Measurements from ENCODE around the gene TMEM132D. TPM values are rescaled to one million over a fixed set of nuclear protein-coding genes. Genes with fewer than 3 reads are reported as not detected.

The TMEM132D gene
- polyA plus RNA-seq, 1 donor from 2014 or later, result 1.3 TPM

DNA sequence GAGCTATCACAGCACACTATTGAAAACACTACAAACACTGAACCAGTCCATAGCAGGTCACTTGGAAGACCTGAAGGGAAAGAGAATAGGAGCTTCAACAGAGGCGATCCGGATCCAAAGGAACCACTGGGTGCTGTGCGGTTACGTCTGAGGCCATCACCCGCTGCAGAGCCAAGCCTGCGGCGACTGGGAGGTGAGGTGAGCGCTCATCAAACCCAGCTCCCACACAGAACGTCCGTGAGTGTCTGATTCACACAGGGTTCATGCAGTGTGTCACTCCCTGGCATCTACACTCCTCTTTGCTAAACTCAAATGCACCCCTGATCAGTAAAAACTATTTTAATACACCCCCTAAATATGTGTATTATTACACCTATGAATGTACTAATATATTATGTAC lies 64.1 kb downstream of the TMEM132D start:
- no peak overlapping the region for H3K4me2 ChIP-seq (ENCODE audit: low read length)
- TF ChIP-seq MXI1 (conservative IDR thresholded peaks at IDR 0.05; ENCODE audit: poor library complexity, severe bottlenecking) (no peak), POLR2AphosphoS5 (IDR thresholded peaks at IDR 0.05) (no peak), SMC3 (conservative IDR thresholded peaks at IDR 0.05; ENCODE audit: poor library complexity) (no peak), EZH2 (IDR thresholded peaks at IDR 0.05; ENCODE audit: borderline replicate concordance, insufficient read depth, low read length, poor library complexity, severe bottlenecking) (no peak), TAF1 (IDR thresholded peaks at IDR 0.05; ENCODE audit: low read depth) (no peak), RAD21 (conservative IDR thresholded peaks at IDR 0.05) (no peak), EP300 (conservative IDR thresholded peaks at IDR 0.05; ENCODE audit: poor library complexity, severe bottlenecking) (no peak)
- TF ChIP-seq, protein P1, sequence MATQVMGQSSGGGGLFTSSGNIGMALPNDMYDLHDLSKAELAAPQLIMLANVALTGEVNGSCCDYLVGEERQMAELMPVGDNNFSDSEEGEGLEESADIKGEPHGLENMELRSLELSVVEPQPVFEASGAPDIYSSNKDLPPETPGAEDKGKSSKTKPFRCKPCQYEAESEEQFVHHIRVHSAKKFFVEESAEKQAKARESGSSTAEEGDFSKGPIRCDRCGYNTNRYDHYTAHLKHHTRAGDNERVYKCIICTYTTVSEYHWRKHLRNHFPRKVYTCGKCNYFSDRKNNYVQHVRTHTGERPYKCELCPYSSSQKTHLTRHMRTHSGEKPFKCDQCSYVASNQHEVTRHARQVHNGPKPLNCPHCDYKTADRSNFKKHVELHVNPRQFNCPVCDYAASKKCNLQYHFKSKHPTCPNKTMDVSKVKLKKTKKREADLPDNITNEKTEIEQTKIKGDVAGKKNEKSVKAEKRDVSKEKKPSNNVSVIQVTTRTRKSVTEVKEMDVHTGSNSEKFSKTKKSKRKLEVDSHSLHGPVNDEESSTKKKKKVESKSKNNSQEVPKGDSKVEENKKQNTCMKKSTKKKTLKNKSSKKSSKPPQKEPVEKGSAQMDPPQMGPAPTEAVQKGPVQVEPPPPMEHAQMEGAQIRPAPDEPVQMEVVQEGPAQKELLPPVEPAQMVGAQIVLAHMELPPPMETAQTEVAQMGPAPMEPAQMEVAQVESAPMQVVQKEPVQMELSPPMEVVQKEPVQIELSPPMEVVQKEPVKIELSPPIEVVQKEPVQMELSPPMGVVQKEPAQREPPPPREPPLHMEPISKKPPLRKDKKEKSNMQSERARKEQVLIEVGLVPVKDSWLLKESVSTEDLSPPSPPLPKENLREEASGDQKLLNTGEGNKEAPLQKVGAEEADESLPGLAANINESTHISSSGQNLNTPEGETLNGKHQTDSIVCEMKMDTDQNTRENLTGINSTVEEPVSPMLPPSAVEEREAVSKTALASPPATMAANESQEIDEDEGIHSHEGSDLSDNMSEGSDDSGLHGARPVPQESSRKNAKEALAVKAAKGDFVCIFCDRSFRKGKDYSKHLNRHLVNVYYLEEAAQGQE (IDR thresholded peaks at IDR 0.05; ENCODE audit: borderline replicate concordance), result no peak
- TF ChIP-seq, protein P2, sequence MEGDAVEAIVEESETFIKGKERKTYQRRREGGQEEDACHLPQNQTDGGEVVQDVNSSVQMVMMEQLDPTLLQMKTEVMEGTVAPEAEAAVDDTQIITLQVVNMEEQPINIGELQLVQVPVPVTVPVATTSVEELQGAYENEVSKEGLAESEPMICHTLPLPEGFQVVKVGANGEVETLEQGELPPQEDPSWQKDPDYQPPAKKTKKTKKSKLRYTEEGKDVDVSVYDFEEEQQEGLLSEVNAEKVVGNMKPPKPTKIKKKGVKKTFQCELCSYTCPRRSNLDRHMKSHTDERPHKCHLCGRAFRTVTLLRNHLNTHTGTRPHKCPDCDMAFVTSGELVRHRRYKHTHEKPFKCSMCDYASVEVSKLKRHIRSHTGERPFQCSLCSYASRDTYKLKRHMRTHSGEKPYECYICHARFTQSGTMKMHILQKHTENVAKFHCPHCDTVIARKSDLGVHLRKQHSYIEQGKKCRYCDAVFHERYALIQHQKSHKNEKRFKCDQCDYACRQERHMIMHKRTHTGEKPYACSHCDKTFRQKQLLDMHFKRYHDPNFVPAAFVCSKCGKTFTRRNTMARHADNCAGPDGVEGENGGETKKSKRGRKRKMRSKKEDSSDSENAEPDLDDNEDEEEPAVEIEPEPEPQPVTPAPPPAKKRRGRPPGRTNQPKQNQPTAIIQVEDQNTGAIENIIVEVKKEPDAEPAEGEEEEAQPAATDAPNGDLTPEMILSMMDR (IDR thresholded peaks at IDR 0.05; ENCODE audit: poor library complexity, severe bottlenecking), result no peak
- no peak overlapping the region for H2AFZ ChIP-seq (ENCODE audit: low read depth, low read length)

DNA sequence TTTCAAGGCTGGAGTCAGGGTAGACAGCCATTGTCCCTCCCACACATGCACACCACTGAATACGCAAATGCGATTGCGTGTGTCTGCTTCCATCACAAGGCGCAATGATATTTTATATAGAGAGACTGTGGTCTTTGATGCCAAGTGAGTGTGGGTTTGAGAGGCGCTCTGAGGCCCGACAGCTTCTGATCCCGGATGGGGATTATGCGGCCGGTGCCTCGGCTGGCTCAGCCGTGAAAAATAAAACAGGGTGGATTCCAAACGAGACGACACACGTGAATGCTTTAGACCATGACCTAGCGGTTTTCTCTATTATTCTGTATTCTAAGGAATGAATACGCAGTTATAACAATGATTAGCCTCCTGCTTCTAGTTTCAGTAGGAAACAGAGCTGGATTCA lies 72.5 kb downstream of the TMEM132D start:
- H3K79me2 ChIP-seq (replicated peaks; ENCODE audit: insufficient read depth, low read length), result no peaks in the 10 kb centered on the region

More for the DNA sequence above, 64.1 kb downstream of the TMEM132D start:
- Histone ChIP-seq H3K9ac (ENCODE audit: low read length) (no peak overlapping the region), H3K36me3 (ENCODE audit: insufficient read depth, low read length) (no peaks in the 10 kb centered on the region), H3K79me2 (replicated peaks; ENCODE audit: insufficient read depth, low read length) (no peaks in the 10 kb centered on the region), H3K9me2 (ENCODE audit: insufficient read depth, low read length) (no peaks in the 10 kb centered on the region), H3K27me3 (ENCODE audit: insufficient read depth, low read depth, low read length) (no peaks in the 10 kb centered on the region), H3K9me3 (ENCODE audit: low read length) (no peaks in the 10 kb centered on the region), H3F3A (ENCODE audit: insufficient read depth, low read length, poor library complexity, severe bottlenecking) (no peaks in the 10 kb centered on the region), H3K4me3 (ENCODE audit: low read length) (no peak overlapping the region), H3K27ac (ENCODE audit: low read length) (no peak overlapping the region), H4K20me1 (ENCODE audit: insufficient read depth) (no peaks in the 10 kb centered on the region)

More for the DNA sequence above, 72.5 kb downstream of the TMEM132D start:
- Histone ChIP-seq H3K9me2 (ENCODE audit: insufficient read depth, low read length) (no peaks in the 10 kb centered on the region), H3K4me2 (ENCODE audit: low read length) (no peak overlapping the region), H2AFZ (ENCODE audit: low read depth, low read length) (no peak overlapping the region), H3K9ac (ENCODE audit: low read length) (no peak overlapping the region), H3F3A (ENCODE audit: insufficient read depth, low read length, poor library complexity, severe bottlenecking) (no peaks in the 10 kb centered on the region), H3K4me3 (ENCODE audit: low read length) (no peak overlapping the region), H3K36me3 (ENCODE audit: insufficient read depth, low read length) (no peaks in the 10 kb centered on the region), H3K9me3 (ENCODE audit: low read length) (no peaks in the 10 kb centered on the region), H4K20me1 (ENCODE audit: insufficient read depth) (no peaks in the 10 kb centered on the region), H3K27me3 (ENCODE audit: insufficient read depth, low read depth, low read length) (no peaks in the 10 kb centered on the region), H3K27ac (ENCODE audit: low read length) (no peak overlapping the region)
- TF ChIP-seq TAF1 (IDR thresholded peaks at IDR 0.05; ENCODE audit: low read depth) (no peak), EP300 (conservative IDR thresholded peaks at IDR 0.05; ENCODE audit: poor library complexity, severe bottlenecking) (no peak), POLR2AphosphoS5 (IDR thresholded peaks at IDR 0.05) (no peak), EZH2 (IDR thresholded peaks at IDR 0.05; ENCODE audit: borderline replicate concordance, insufficient read depth, low read length, poor library complexity, severe bottlenecking) (no peak), SMC3 (conservative IDR thresholded peaks at IDR 0.05; ENCODE audit: poor library complexity) (no peak), RAD21 (conservative IDR thresholded peaks at IDR 0.05) (no peak), MXI1 (conservative IDR thresholded peaks at IDR 0.05; ENCODE audit: poor library complexity, severe bottlenecking) (no peak)
- TF ChIP-seq, protein P1 (IDR thresholded peaks at IDR 0.05; ENCODE audit: borderline replicate concordance), result no peak
- TF ChIP-seq, protein P2 (IDR thresholded peaks at IDR 0.05; ENCODE audit: poor library complexity, severe bottlenecking), result no peak

All from neural cell (in vitro differentiated cells).